Measurements from ENCODE around the gene ETFB.

DNA sequence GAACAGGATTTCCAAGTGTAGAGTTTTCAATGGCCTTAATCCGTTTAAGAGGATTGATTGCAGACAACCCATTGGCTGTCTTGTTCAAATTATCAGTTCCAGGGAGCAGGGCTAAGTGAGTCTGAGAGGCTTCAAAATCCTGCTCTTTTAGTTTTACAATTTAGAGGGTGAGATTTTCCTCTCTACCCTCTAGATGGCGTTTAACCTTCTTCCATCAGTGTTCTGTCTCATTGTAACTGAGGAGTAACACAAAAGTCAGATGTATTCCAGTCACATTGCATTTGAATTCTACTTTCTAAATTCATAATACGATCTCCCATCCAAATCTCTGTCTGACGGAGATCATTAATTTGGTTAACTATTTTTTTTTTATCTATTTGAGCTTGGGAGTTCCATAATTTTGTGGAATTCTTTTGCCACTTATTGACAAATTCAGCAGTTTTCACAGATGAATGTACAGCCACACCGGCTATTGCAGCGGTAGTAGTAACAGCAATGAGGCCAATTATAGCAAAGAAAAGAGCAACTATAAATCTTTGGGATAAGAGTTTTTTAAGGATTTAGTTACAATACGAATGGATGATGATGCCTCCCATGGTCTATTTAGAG is 32.0 kb upstream of the ETFB start:
- no peak for TF ChIP-seq POLR2A (IDR thresholded peaks at IDR 0.05)
- TF ChIP-seq, protein P1, sequence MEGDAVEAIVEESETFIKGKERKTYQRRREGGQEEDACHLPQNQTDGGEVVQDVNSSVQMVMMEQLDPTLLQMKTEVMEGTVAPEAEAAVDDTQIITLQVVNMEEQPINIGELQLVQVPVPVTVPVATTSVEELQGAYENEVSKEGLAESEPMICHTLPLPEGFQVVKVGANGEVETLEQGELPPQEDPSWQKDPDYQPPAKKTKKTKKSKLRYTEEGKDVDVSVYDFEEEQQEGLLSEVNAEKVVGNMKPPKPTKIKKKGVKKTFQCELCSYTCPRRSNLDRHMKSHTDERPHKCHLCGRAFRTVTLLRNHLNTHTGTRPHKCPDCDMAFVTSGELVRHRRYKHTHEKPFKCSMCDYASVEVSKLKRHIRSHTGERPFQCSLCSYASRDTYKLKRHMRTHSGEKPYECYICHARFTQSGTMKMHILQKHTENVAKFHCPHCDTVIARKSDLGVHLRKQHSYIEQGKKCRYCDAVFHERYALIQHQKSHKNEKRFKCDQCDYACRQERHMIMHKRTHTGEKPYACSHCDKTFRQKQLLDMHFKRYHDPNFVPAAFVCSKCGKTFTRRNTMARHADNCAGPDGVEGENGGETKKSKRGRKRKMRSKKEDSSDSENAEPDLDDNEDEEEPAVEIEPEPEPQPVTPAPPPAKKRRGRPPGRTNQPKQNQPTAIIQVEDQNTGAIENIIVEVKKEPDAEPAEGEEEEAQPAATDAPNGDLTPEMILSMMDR (IDR thresholded peaks at IDR 0.05), result peak; percentile 21 to 45 (median 24)
